Measurements from ENCODE around the gene PGM5.

PGM5 gene

GRCh38 chr9:68431307-68431706 lies 74.9 kb downstream of the PGM5 start:
- Histone ChIP-seq H3K27me3 (ENCODE audit: insufficient read depth, low read length) (no peaks in the 10 kb centered on the region), H2AFZ (ENCODE audit: low read length) (no peak overlapping the region), H3K9me3 (ENCODE audit: low read length) (no peaks in the 10 kb centered on the region), H3K4me3 (ENCODE audit: low read depth, low read length, poor library complexity, severe bottlenecking) (no peak overlapping the region), H3K79me2 (ENCODE audit: insufficient read depth, low read length) (no peaks in the 10 kb centered on the region), H3K4me1 (ENCODE audit: insufficient read depth, low read length, severe bottlenecking) (no peaks in the 10 kb centered on the region), H3K27ac (ENCODE audit: low read depth, low read length, poor library complexity, severe bottlenecking) (no peak overlapping the region), H3K9ac (ENCODE audit: low read length) (no peak overlapping the region), H3K9me2 (ENCODE audit: low read depth, low read length) (no peaks in the 10 kb centered on the region), H3K36me3 (ENCODE audit: insufficient read depth, low read length) (no peaks in the 10 kb centered on the region), H3K4me2 (ENCODE audit: low read length) (no peak overlapping the region), H4K20me1 (ENCODE audit: insufficient read depth, low read length) (no peaks in the 10 kb centered on the region), H3F3A (ENCODE audit: insufficient read depth, low read length) (no peaks in the 10 kb centered on the region)
- TF ChIP-seq EZH2 (IDR thresholded peaks at IDR 0.05; ENCODE audit: borderline replicate concordance, low read length) (no peak), CTCF (IDR thresholded peaks at IDR 0.05; ENCODE audit: low read length) (no peak)

- no peaks in the 10 kb centered on the region for H3K36me3 ChIP-seq (ENCODE audit: insufficient read depth, low read length)
- TF ChIP-seq EZH2 (IDR thresholded peaks at IDR 0.05; ENCODE audit: borderline replicate concordance, low read length), result no peak
- TF ChIP-seq CTCF (IDR thresholded peaks at IDR 0.05; ENCODE audit: low read length), result no peak
- H3K27ac ChIP-seq (ENCODE audit: low read depth, low read length, poor library complexity, severe bottlenecking), result no peak overlapping the region
- no peak overlapping the region for H3K4me2 ChIP-seq (ENCODE audit: low read length)
- no peaks in the 10 kb centered on the region for H3K79me2 ChIP-seq (ENCODE audit: insufficient read depth, low read length)
- no peaks in the 10 kb centered on the region for H3K9me2 ChIP-seq (ENCODE audit: low read depth, low read length)
- H2AFZ ChIP-seq (ENCODE audit: low read length), result no peak overlapping the region
- no peak overlapping the region for H3K4me3 ChIP-seq (ENCODE audit: low read depth, low read length, poor library complexity, severe bottlenecking)
- no peaks in the 10 kb centered on the region for H3K4me1 ChIP-seq (ENCODE audit: insufficient read depth, low read length, severe bottlenecking)
- no peaks in the 10 kb centered on the region for H3F3A ChIP-seq (ENCODE audit: insufficient read depth, low read length)
- H3K9me3 ChIP-seq (ENCODE audit: low read length), result no peaks in the 10 kb centered on the region
- no peaks in the 10 kb centered on the region for H3K27me3 ChIP-seq (ENCODE audit: insufficient read depth, low read length)
- no peak overlapping the region for H3K9ac ChIP-seq (ENCODE audit: low read length)
- no peaks in the 10 kb centered on the region for H4K20me1 ChIP-seq (ENCODE audit: insufficient read depth, low read length)
Measured at GRCh38 chr9:68433531-68434110, 77.2 kb downstream of the PGM5 start.

GRCh38 chr9:68437785-68438184 lies 81.4 kb downstream of the PGM5 start:
- H3K4me3 ChIP-seq (ENCODE audit: low read depth, low read length, poor library complexity, severe bottlenecking), result no peak overlapping the region
- H3K27ac ChIP-seq (ENCODE audit: low read depth, low read length, poor library complexity, severe bottlenecking), result no peak overlapping the region
- H2AFZ ChIP-seq (ENCODE audit: low read length), result no peak overlapping the region
- no peaks in the 10 kb centered on the region for H3K27me3 ChIP-seq (ENCODE audit: insufficient read depth, low read length)
- H3F3A ChIP-seq (ENCODE audit: insufficient read depth, low read length), result no peaks in the 10 kb centered on the region
- TF ChIP-seq EZH2 (IDR thresholded peaks at IDR 0.05; ENCODE audit: borderline replicate concordance, low read length), result no peak
- no peak for TF ChIP-seq CTCF (IDR thresholded peaks at IDR 0.05; ENCODE audit: low read length)
- H4K20me1 ChIP-seq (ENCODE audit: insufficient read depth, low read length), result no peaks in the 10 kb centered on the region
- H3K9me3 ChIP-seq (ENCODE audit: low read length), result peaks cover 4% of the 10 kb centered on the region; the same call in 1 of the 2 replicates
- H3K79me2 ChIP-seq (ENCODE audit: insufficient read depth, low read length), result no peaks in the 10 kb centered on the region
- no peak overlapping the region for H3K9ac ChIP-seq (ENCODE audit: low read length)
- no peaks in the 10 kb centered on the region for H3K9me2 ChIP-seq (ENCODE audit: low read depth, low read length)
- no peaks in the 10 kb centered on the region for H3K4me1 ChIP-seq (ENCODE audit: insufficient read depth, low read length, severe bottlenecking)
- no peak overlapping the region for H3K4me2 ChIP-seq (ENCODE audit: low read length)
- no peaks in the 10 kb centered on the region for H3K36me3 ChIP-seq (ENCODE audit: insufficient read depth, low read length)
